WERI-Rb-1 (cell line): ENCODE measurements around the gene CENPP.

Experiments
- DNase-seq: peaks from one replicate; pipeline ENCODE4 v3.0.0-alpha.2; 2020
- H3K27ac ChIP-seq: fragments of 250-450 bp; sonication (Bioruptor Pico); 2 replicates; pipeline ENCODE4 v1.5.1; 2020; ENCODE audit warnings: mild to moderate bottlenecking, moderate library complexity
- H3K27me3 ChIP-seq: fragments of 250-450 bp; sonication (Bioruptor Pico); 2 replicates; pipeline ENCODE4 v1.5.1; 2021; ENCODE audit warnings: mild to moderate bottlenecking, low read depth, moderate library complexity; ENCODE audit not compliant: insufficient read depth, severe bottlenecking
- H3K36me3 ChIP-seq: fragments of 250-450 bp; sonication (Bioruptor Pico); 2 replicates; pipeline ENCODE4 v1.5.1; 2020; ENCODE audit warnings: mild to moderate bottlenecking, moderate library complexity
- H3K4me3 ChIP-seq: 2 replicates; pipeline ENCODE4 v1.5.1; 2011; ENCODE audit warnings: low read depth, mild to moderate bottlenecking, control low read depth, low read length
- H3K9me3 ChIP-seq: fragments of 250-450 bp; sonication (Bioruptor Pico); 2 replicates; pipeline ENCODE4 v1.5.1; 2021; ENCODE audit warnings: mild to moderate bottlenecking, moderate library complexity; ENCODE audit not compliant: severe bottlenecking
- CTCF ChIP-seq: IDR thresholded peaks from 2 replicates; pipeline ENCODE4 v1.5.1; 2011; ENCODE audit warnings: low read depth, mild to moderate bottlenecking, control low read depth, inconsistent platforms, low read length

Gene CENPP

GRCh38 chr9:92602413-92602812 is 276.7 kb downstream of the CENPP start:
- no peaks in the 10 kb centered on the region for H3K27me3 ChIP-seq
- peaks cover 10% of the 10 kb centered on the region for H3K9me3 ChIP-seq
- H3K27ac ChIP-seq = no peak overlapping the region
- no peak for TF ChIP-seq CTCF
- H3K4me3 ChIP-seq = no peak overlapping the region
- no peak for DNase-seq
- H3K36me3 ChIP-seq = no peaks in the 10 kb centered on the region

GRCh38 chr9:92603100-92603499 is 277.3 kb downstream of the CENPP start:
- no peak for DNase-seq

GRCh38 chr9:92603990-92604389 is 278.2 kb downstream of the CENPP start:
- DNase-seq = no peak
- peaks cover 10% of the 10 kb centered on the region for H3K9me3 ChIP-seq
- H3K27me3 ChIP-seq = no peaks in the 10 kb centered on the region
- no peak overlapping the region for H3K27ac ChIP-seq
- no peak for TF ChIP-seq CTCF
- H3K4me3 ChIP-seq = no peak overlapping the region
- H3K36me3 ChIP-seq = no peaks in the 10 kb centered on the region

More at GRCh38 chr9:92603100-92603499, 277.3 kb downstream of the CENPP start:
- TF ChIP-seq CTCF = no peak
- H3K4me3 ChIP-seq = no peak overlapping the region
- no peak overlapping the region for H3K27ac ChIP-seq
- H3K27me3 ChIP-seq = no peaks in the 10 kb centered on the region
- no peaks in the 10 kb centered on the region for H3K36me3 ChIP-seq
- peaks cover 10% of the 10 kb centered on the region for H3K9me3 ChIP-seq

DNA sequence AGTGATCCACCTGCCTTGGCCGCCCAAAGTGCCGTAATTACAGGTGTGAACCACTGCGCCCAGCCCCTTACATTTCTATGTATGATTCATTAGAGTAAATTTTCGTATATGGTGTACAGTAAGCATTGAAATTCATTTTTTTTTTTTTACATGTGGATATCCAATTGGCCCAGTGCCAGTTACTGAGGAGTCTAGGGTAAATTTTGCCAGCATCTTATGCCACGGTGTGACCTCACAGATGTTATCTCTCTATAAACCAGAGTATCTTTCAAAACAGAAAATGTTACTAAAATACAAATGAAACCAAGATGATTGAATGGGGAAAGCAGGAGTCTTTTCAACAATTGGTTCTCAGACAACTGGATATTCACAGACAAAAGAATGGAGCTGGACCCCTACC is 279.5 kb downstream of the CENPP start:
- no peak overlapping the region for H3K27ac ChIP-seq
- H3K9me3 ChIP-seq = peaks cover 10% of the 10 kb centered on the region
- no peak for DNase-seq
- no peak for TF ChIP-seq CTCF
- no peak overlapping the region for H3K4me3 ChIP-seq
- no peaks in the 10 kb centered on the region for H3K27me3 ChIP-seq
- H3K36me3 ChIP-seq = no peaks in the 10 kb centered on the region

GRCh38 chr9:92607088-92607487 is 281.3 kb downstream of the CENPP start:
- H3K27ac ChIP-seq = no peak overlapping the region
- H3K9me3 ChIP-seq = peaks cover 10% of the 10 kb centered on the region
- DNase-seq = no peak
- H3K4me3 ChIP-seq = no peak overlapping the region
- no peak for TF ChIP-seq CTCF
- H3K36me3 ChIP-seq = peaks cover 8% of the 10 kb centered on the region
- H3K27me3 ChIP-seq = no peaks in the 10 kb centered on the region

GRCh38 chr9:92607773-92608172 is 282.0 kb downstream of the CENPP start:
- no peak for TF ChIP-seq CTCF
- H3K36me3 ChIP-seq = peaks cover 15% of the 10 kb centered on the region
- no peak overlapping the region for H3K4me3 ChIP-seq
- no peaks in the 10 kb centered on the region for H3K27me3 ChIP-seq
- no peak for DNase-seq
- peaks cover 10% of the 10 kb centered on the region for H3K9me3 ChIP-seq
- H3K27ac ChIP-seq = peak overlapping the region; percentile 83
